Measurements from ENCODE around the gene ALOX5AP.

- TF ChIP-seq, protein P1, sequence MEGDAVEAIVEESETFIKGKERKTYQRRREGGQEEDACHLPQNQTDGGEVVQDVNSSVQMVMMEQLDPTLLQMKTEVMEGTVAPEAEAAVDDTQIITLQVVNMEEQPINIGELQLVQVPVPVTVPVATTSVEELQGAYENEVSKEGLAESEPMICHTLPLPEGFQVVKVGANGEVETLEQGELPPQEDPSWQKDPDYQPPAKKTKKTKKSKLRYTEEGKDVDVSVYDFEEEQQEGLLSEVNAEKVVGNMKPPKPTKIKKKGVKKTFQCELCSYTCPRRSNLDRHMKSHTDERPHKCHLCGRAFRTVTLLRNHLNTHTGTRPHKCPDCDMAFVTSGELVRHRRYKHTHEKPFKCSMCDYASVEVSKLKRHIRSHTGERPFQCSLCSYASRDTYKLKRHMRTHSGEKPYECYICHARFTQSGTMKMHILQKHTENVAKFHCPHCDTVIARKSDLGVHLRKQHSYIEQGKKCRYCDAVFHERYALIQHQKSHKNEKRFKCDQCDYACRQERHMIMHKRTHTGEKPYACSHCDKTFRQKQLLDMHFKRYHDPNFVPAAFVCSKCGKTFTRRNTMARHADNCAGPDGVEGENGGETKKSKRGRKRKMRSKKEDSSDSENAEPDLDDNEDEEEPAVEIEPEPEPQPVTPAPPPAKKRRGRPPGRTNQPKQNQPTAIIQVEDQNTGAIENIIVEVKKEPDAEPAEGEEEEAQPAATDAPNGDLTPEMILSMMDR (IDR thresholded peaks at IDR 0.05): no peak
- no peak for TF ChIP-seq ZNF263 (CRISPR knock-in tag; IDR thresholded peaks at IDR 0.05; ENCODE audit: low read depth)
- TF ChIP-seq ZNF671 (CRISPR knock-in tag; IDR thresholded peaks at IDR 0.05): no peak
- no peak for TF ChIP-seq FOXK1 (CRISPR knock-in tag; IDR thresholded peaks at IDR 0.05)
Measured at GRCh38 chr13:30698488-30699005, 36.8 kb upstream of the ALOX5AP start.
